ENCODE data around the gene MEGF6.

MEGF6 gene

DNA sequence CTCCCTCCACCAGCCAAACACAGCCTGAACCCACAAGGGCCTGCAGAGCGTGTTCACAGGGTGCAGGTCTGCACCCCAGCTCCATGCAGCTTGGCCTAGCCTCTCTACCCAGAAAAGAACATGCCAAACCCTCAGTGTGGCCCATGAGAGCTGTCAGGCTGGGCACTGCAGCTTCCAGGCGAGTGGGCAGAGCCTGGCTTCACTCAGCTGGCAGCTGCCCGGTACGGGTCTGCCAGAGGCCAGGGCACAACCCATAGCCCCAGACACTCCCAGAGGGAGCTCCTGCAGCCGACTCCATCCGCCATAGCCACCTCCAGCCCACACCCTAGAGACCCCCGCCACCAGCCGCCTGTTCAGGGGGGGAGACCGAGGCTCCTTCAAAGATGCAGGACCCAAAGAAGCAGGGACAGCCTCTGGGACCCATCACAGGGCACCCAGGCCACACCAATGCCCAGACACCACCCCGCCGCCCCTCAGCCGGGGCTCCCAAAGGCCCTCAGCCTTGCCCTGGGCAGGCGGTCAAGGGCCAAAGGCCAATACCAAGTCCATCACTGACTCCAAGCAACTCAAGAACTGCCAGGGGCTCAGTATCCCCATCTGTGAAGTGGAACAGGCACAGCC lies 42.4 kb downstream of the MEGF6 start:
- DNase-seq: no peak

- no peak for DNase-seq
Observed at GRCh38 chr1:3566951-3567804, 44.1 kb downstream of the MEGF6 start.

- no peak for DNase-seq
Observed at GRCh38 chr1:3566003-3566885, 45.1 kb downstream of the MEGF6 start.

GRCh38 chr1:3564921-3565831 lies 46.1 kb downstream of the MEGF6 start:
- DNase-seq: no peak

DNA sequence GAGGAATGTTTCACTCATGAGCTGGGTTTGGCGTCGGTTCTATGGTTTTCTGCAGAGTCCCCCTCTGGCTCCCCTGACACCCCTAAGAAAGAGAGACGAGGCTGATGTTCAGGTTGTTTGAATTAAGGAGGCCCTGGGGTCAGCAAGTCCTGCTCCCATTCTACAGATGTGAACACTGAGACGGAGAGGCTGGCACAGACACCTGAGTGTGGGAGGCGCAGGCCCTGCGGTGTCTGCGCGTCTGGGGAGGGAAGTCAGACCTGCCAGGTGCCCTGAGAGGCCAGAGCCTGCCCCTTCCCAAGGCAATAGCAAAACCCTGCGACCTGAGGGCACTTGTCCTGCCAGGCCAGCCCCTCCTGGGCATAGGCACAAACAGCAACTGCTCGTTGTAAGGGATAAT lies 47.7 kb downstream of the MEGF6 start:
- DNase-seq: no peak

DNA sequence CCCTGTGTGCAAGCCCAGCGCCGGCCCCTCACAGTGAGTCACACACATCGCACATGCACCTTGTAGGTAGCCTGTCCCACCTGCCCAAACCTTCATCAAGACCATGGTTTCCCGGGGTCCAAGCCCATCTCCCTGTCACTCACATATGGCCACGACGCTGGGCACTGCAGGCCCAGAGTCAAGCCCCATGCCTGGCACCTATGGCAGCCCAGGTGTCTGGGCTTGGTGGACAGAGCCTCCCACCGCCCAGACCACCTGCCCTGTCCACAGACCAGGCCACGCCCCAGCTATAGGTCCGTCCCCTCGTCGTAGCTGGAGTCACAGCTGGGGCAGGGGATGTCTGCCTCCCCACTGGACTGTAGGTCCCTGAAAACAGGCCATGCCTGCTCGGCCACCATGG lies 48.2 kb downstream of the MEGF6 start:
- DNase-seq: no peak

GRCh38 chr1:3562712-3563111 lies 48.6 kb downstream of the MEGF6 start:
- DNase-seq: no peak

GRCh38 chr1:3561702-3562101 lies 49.6 kb downstream of the MEGF6 start:
- no peak for DNase-seq

- no peak for DNase-seq
Observed at GRCh38 chr1:3560981-3561380, 50.3 kb downstream of the MEGF6 start.

GRCh38 chr1:3560251-3560871 lies 50.9 kb downstream of the MEGF6 start:
- DNase-seq: no peak

DNA sequence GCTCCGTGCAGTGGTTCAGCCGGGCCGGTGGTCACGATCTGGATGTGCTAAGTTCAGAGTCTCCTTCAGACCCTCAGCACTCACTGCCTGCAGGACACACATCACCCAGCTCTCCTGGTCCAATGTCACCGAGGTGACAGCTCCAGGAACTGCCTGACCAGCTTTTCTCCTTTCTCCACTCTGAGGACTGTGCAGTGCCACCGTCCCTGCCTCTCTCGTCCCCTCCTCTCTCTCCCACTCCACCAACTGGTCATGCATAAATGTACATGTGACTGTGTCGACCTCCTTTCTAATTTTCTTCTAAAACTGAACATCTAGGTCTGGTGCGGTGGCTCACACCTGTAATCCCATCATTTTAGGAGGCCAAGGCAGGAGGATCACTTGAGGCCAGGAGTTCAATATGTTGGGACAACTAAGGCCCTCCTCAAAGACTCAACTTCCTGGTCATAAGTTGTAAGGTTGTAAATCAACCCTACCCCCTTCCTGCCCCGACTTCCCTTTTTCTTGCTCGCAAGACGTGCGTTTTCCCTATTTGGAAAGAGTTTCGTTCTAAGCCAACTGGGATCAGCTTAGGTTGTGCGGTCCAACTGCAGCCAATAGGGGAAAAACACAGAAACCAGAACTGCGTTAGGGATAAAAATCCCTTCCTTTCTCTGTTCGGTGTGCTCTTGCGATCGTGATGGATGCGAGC lies 53.1 kb downstream of the MEGF6 start:
- DNase-seq: no peak

DNA sequence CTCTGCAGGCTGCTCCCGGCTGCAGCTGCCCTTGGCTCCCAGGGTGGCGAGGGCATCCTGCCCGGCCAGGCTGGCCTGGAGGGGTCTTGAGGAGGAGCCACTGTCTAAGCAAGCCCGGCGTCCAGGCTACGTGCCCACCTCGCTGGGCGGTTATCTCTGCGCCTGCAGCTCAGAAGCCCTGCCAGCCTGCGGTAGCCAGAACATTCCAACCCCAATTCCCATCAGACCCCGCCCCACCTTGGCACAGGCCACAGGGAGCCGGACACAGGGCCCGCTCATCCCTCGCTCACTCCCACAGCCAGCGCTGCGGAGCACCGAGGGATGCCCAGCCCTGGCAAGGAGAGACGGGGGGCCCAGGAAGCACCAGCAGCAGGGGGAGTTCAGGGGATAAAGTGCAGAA lies 53.9 kb downstream of the MEGF6 start:
- DNase-seq: no peak

DNA sequence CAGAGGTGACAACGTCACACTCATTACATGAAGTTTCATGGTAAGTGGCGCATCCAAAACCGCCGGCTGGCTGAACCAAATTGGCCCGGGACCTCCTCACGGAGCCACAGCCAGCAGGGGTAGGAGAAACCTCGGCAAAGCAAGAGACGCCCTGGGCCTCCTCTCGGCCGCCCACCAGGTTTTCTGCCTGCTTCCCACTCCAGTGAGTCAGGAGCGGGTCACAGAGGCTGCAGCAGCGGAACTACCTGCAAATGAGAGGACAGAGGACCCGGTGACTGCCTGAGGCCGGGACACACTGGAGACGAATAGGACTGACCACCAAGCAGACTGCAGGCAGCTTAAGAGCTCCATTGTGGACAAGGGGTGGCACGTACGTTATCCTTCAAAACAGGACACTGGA lies 55.0 kb downstream of the MEGF6 start:
- no peak for DNase-seq

- no peak for DNase-seq
Observed at GRCh38 chr1:3555131-3555920, 56.0 kb downstream of the MEGF6 start.

- DNase-seq: no peak
Observed at GRCh38 chr1:3553940-3554223, 57.4 kb downstream of the MEGF6 start.

GRCh38 chr1:3553166-3553939 lies 58.0 kb downstream of the MEGF6 start:
- DNase-seq: no peak

- DNase-seq: no peak
Observed at GRCh38 chr1:3552751-3553150, 58.6 kb downstream of the MEGF6 start.

DNA sequence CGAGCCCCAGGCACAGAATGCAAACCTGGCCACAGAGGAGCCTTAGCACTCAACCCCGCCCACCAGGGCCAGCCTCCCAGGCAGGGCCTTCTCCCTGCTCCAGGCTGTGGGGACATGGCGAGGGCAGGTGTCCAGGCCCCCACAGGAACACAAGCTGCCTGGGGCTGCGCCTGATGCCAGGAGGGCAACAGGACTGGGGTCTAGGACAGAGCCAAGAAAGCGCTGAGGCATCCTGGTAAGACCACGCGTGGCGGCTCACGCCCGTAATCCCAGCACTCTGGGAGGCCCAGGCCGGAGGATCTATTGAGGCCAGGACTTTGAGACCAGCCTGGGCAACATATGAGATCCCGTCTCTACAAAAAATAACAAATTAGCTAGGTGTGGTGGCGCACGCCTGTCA lies 59.1 kb downstream of the MEGF6 start:
- DNase-seq: no peak

GRCh38 chr1:3551711-3552110 lies 59.6 kb downstream of the MEGF6 start:
- no peak for DNase-seq

- no peak for DNase-seq
Observed at GRCh38 chr1:3551290-3551678, 60.0 kb downstream of the MEGF6 start.
